Measurements from ENCODE around the gene MSRB3. TPM values are rescaled to one million over a fixed set of nuclear protein-coding genes. Genes with fewer than 3 reads are reported as not detected.

The MSRB3 gene
- total RNA-seq, 2 donors from 2014 or later: 1.2 to 2.1 TPM

DNA sequence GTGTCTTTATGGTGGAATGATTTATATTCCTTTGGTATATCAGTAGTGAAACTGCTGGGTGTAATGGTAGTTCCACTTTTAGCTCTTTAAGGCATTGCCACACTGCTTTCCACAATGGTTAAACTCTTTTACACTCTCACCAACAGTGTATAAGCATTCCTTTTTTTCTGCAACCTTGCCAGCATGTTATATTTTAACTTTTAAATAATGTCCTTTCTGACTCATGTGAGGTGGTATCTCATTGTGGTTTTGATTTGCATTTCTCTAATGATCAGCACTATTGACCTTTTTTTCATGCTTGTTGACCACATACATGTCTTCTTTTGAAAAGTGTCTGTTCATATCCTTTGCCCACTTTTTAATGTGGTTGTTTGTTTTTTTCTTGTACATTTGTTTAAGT is 142.5 kb downstream of the MSRB3 start:
- Histone ChIP-seq H3K9me3 (ENCODE audit: control insufficient read depth, low read length) (peaks cover 16% of the 10 kb centered on the region), H3K9ac (ENCODE audit: extremely low read depth, low read length, poor library complexity, severe bottlenecking) (no peak overlapping the region), H3K27ac (ENCODE audit: low read depth, low read length) (no peak overlapping the region), H3K27me3 (ENCODE audit: control insufficient read depth, insufficient read depth, low read length, poor library complexity, severe bottlenecking) (peaks cover 2% of the 10 kb centered on the region), H3K36me3 (ENCODE audit: control insufficient read depth, insufficient read depth, low read length) (no peaks in the 10 kb centered on the region), H3K4me1 (ENCODE audit: control insufficient read depth, insufficient read depth, low read length) (no peaks in the 10 kb centered on the region), H3K4me3 (ENCODE audit: low read length) (no peak overlapping the region)
- TF ChIP-seq, protein P1, sequence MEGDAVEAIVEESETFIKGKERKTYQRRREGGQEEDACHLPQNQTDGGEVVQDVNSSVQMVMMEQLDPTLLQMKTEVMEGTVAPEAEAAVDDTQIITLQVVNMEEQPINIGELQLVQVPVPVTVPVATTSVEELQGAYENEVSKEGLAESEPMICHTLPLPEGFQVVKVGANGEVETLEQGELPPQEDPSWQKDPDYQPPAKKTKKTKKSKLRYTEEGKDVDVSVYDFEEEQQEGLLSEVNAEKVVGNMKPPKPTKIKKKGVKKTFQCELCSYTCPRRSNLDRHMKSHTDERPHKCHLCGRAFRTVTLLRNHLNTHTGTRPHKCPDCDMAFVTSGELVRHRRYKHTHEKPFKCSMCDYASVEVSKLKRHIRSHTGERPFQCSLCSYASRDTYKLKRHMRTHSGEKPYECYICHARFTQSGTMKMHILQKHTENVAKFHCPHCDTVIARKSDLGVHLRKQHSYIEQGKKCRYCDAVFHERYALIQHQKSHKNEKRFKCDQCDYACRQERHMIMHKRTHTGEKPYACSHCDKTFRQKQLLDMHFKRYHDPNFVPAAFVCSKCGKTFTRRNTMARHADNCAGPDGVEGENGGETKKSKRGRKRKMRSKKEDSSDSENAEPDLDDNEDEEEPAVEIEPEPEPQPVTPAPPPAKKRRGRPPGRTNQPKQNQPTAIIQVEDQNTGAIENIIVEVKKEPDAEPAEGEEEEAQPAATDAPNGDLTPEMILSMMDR (conservative IDR thresholded peaks at IDR 0.05): no peak
- no peaks in the 10 kb centered on the region for H3K4me1 Mint-ChIP-seq
- H3K27ac Mint-ChIP-seq: no peak overlapping the region
- H3K4me3 Mint-ChIP-seq: no peak overlapping the region
- H3K9me3 Mint-ChIP-seq: peaks cover 16% of the 10 kb centered on the region
- no peak for DNase-seq
- peaks cover 18% of the 10 kb centered on the region for H3K27me3 Mint-ChIP-seq (ENCODE audit: insufficient read depth)
- no peaks in the 10 kb centered on the region for H3K36me3 Mint-ChIP-seq (ENCODE audit: low read depth)

- Mint-ChIP-seq H3K4me1 (peaks cover 10% of the 10 kb centered on the region), H3K27me3 (ENCODE audit: insufficient read depth) (peaks cover 70% of the 10 kb centered on the region), H3K4me3 (no peak overlapping the region), H3K27ac (no peak overlapping the region), H3K36me3 (ENCODE audit: low read depth) (no peaks in the 10 kb centered on the region), H3K9me3 (no peaks in the 10 kb centered on the region)
- Histone ChIP-seq H3K4me3 (ENCODE audit: low read length) (no peak overlapping the region), H3K9me3 (ENCODE audit: control insufficient read depth, low read length) (peaks cover 6% of the 10 kb centered on the region), H3K9ac (ENCODE audit: extremely low read depth, low read length, poor library complexity, severe bottlenecking) (no peak overlapping the region), H3K36me3 (ENCODE audit: control insufficient read depth, insufficient read depth, low read length) (no peaks in the 10 kb centered on the region), H3K4me1 (ENCODE audit: control insufficient read depth, insufficient read depth, low read length) (no peaks in the 10 kb centered on the region), H3K27me3 (ENCODE audit: control insufficient read depth, insufficient read depth, low read length, poor library complexity, severe bottlenecking) (peaks cover 60% of the 10 kb centered on the region), H3K27ac (ENCODE audit: low read depth, low read length) (no peak overlapping the region)
- TF ChIP-seq, protein P1 (conservative IDR thresholded peaks at IDR 0.05): no peak
- 86% methylated on average over 1 of the region's 1 CpG; no CpG with 5 or more reads in 1 of the 2 experiments for WGBS, 2 experiments (ENCODE audit: insufficient coverage in 1 of 2, insufficient read length in 1 of 2)
- DNase-seq: no peak
These were observed 149.2 kb downstream of the MSRB3 start for GRCh38 chr12:65427646-65428045.

GRCh38 chr12:65430006-65430405 is 151.5 kb downstream of the MSRB3 start:
- H3K4me3 Mint-ChIP-seq: no peak overlapping the region
- no peak overlapping the region for H3K27ac Mint-ChIP-seq
- WGBS, 2 experiments (ENCODE audit: insufficient coverage in 1 of 2, insufficient read length in 1 of 2): 88% methylated on average over 1 of the region's 1 CpG; no CpG with 5 or more reads in 1 of the 2 experiments
- Histone ChIP-seq H3K27ac (ENCODE audit: low read depth, low read length) (no peak overlapping the region), H3K27me3 (ENCODE audit: control insufficient read depth, insufficient read depth, low read length, poor library complexity, severe bottlenecking) (peaks cover 84% of the 10 kb centered on the region), H3K4me1 (ENCODE audit: control insufficient read depth, insufficient read depth, low read length) (no peaks in the 10 kb centered on the region), H3K9me3 (ENCODE audit: control insufficient read depth, low read length) (peaks cover 22% of the 10 kb centered on the region), H3K4me3 (ENCODE audit: low read length) (no peak overlapping the region), H3K9ac (ENCODE audit: extremely low read depth, low read length, poor library complexity, severe bottlenecking) (no peak overlapping the region), H3K36me3 (ENCODE audit: control insufficient read depth, insufficient read depth, low read length) (no peaks in the 10 kb centered on the region)
- peaks cover 10% of the 10 kb centered on the region for H3K4me1 Mint-ChIP-seq
- peaks cover 2% of the 10 kb centered on the region for H3K9me3 Mint-ChIP-seq
- no peaks in the 10 kb centered on the region for H3K36me3 Mint-ChIP-seq (ENCODE audit: low read depth)
- DNase-seq: no peak
- H3K27me3 Mint-ChIP-seq (ENCODE audit: insufficient read depth): peaks cover 87% of the 10 kb centered on the region
- TF ChIP-seq, protein P1 (conservative IDR thresholded peaks at IDR 0.05): no peak

Data from endodermal cell (in vitro differentiated cells).